Endothelial cell of umbilical vein (primary cell): ENCODE results near the gene TIGD7. TPM values are rescaled to one million over a fixed set of nuclear protein-coding genes. Genes with fewer than 3 reads are reported as not detected.

Experiments used
- BruUV-seq: library from RNA; stranded (reverse); fragments of 400-500 nt; replicated peaks from 2 replicates; lab custom pipeline; 2021; lab: Mats Ljungman, UMichigan
- CTCF ChIA-PET: fragments of 300-600, 350-600 bp; sonication (Branson Sonifier 250); formaldehyde crosslinking; loops from one replicate; lab custom pipeline; 2021; ENCODE audit warnings: antibody characterized with exemption, inconsistent platforms; lab: Charles Lee
- POLR2A ChIA-PET: fragments of 300-600, 350-600 bp; sonication (Branson Sonifier 250); formaldehyde crosslinking; loops from one replicate; lab custom pipeline; 2021; ENCODE audit warnings: antibody characterized with exemption, inconsistent platforms; lab: Charles Lee
- DNase-seq: peaks from one replicate; pipeline ENCODE4 v3.0.0-alpha.2; 2011; ENCODE audit warnings: low read depth, low spot score
- FAIRE-seq: peaks from 2 replicates; lab custom pipeline; 2011; peaks lifted over from hg19 to GRCh38; lab: Jason Lieb, UNC
- H2AFZ ChIP-seq: 2 replicates; pipeline ENCODE4 v1.6.0; 2012; ENCODE audit warnings: low read depth, low read length, control low read depth, inconsistent platforms
- H3K27ac ChIP-seq: 2 replicates; pipeline ENCODE4 v1.5.1; 2011; ENCODE audit warnings: low read depth, mild to moderate bottlenecking, control low read depth, low read length, moderate library complexity; ENCODE audit not compliant: insufficient read depth
- H3K27me3 ChIP-seq, 2 experiments: 2 replicates each; pipeline versions ENCODE4 v1.6.0 to v1.6.1; 2011; ENCODE audit warnings: low read length in 2 of 2, mixed read lengths in 1 of 2; ENCODE audit not compliant: control insufficient read depth in 2 of 2, insufficient read depth in 2 of 2
- H3K36me3 ChIP-seq, 2 experiments: 2 replicates in 1 of 2; 3 replicates in 1 of 2; pipeline ENCODE4 v1.5.1; 2011; ENCODE audit warnings: low read length in 2 of 2, mild to moderate bottlenecking in 1 of 2, moderate library complexity in 1 of 2; ENCODE audit not compliant: control insufficient read depth in 2 of 2, insufficient read depth in 2 of 2; ENCODE audit errors: extremely low read depth in 1 of 2
- H3K4me1 ChIP-seq: 3 replicates; pipeline ENCODE4 v1.5.1; 2011; ENCODE audit warnings: mild to moderate bottlenecking, low read length; ENCODE audit not compliant: control insufficient read depth, insufficient read depth; ENCODE audit errors: extremely low read depth
- H3K4me2 ChIP-seq: 2 replicates; pipeline ENCODE4 v1.6.1; 2011; ENCODE audit warnings: low read length, control low read depth, mixed read lengths; ENCODE audit not compliant: insufficient read depth
- H3K4me3 ChIP-seq, 3 experiments: fragments of 200-600 bp in 1 of 3; sonication (generic), shearing (Covaris generic) in 1 of 3; replicated peaks in 1 of 3; 2 replicates each; pipeline ENCODE4 v1.5.1; 2011 to 2016; ENCODE audit warnings: control low read depth in 3 of 3, low read length in 3 of 3, mild to moderate bottlenecking in 2 of 3, inconsistent platforms in 1 of 3, low read depth in 1 of 3, moderate library complexity in 1 of 3; ENCODE audit not compliant: insufficient read depth in 1 of 3
- H3K79me2 ChIP-seq: 2 replicates; pipeline ENCODE4 v1.6.0; 2012; ENCODE audit warnings: low read length, inconsistent platforms; ENCODE audit not compliant: control insufficient read depth, insufficient read depth
- H3K9ac ChIP-seq: replicated peaks from 2 replicates; pipeline ENCODE3; 2011; ENCODE audit warnings: low read length, control low read depth; ENCODE audit not compliant: insufficient read depth; ENCODE audit errors: extremely low read depth
- H3K9me1 ChIP-seq: replicated peaks from 3 replicates; pipeline ENCODE4 v1.6.0; 2011; ENCODE audit warnings: mild to moderate bottlenecking, low read length; ENCODE audit not compliant: control insufficient read depth, insufficient read depth; ENCODE audit errors: extremely low read depth
- H3K9me3 ChIP-seq: replicated peaks from 2 replicates; pipeline ENCODE4 v1.5.1; 2012; ENCODE audit warnings: low read length, inconsistent platforms; ENCODE audit not compliant: control insufficient read depth, insufficient read depth
- H4K20me1 ChIP-seq: replicated peaks from 2 replicates; pipeline ENCODE3; 2011; ENCODE audit warnings: mild to moderate bottlenecking, low read length; ENCODE audit not compliant: control insufficient read depth, insufficient read depth; ENCODE audit errors: extremely low read depth
- CTCF ChIP-seq, 2 donors: IDR thresholded peaks; 1 replicate in 1 of 2; 2 replicates in 1 of 2; pipeline ENCODE4 v1.5.1; 2011; ENCODE audit warnings: low read length in 2 of 2, mild to moderate bottlenecking in 2 of 2, moderate library complexity in 2 of 2, control low read depth in 1 of 2, inconsistent platforms in 1 of 2, low read depth in 1 of 2; ENCODE audit not compliant: insufficient read depth in 1 of 2; ENCODE audit errors: extremely low read depth in 1 of 2
- EZH2 ChIP-seq: IDR thresholded peaks from 2 replicates; pipeline ENCODE4 v1.6.1; 2012; ENCODE audit warnings: borderline replicate concordance, low read depth, mild to moderate bottlenecking, moderate library complexity, low read length, inconsistent platforms; ENCODE audit not compliant: severe bottlenecking
- FOS ChIP-seq: IDR thresholded peaks from 2 replicates; pipeline ENCODE4 v1.6.1; 2011; ENCODE audit warnings: mild to moderate bottlenecking, low read length, moderate library complexity, borderline replicate concordance; ENCODE audit not compliant: insufficient read depth
- GATA2 ChIP-seq: IDR thresholded peaks from 2 replicates; pipeline ENCODE4 v1.7.0; 2011; ENCODE audit warnings: low read depth, mild to moderate bottlenecking, moderate library complexity, mixed read lengths, low read length; ENCODE audit not compliant: insufficient read length, insufficient read depth
- JUN ChIP-seq: IDR thresholded peaks from 2 replicates; pipeline ENCODE4 v1.6.1; 2011; ENCODE audit warnings: borderline replicate concordance, low read depth; ENCODE audit not compliant: insufficient read length, insufficient read depth
- MAX ChIP-seq: IDR thresholded peaks from 2 replicates; pipeline ENCODE4 v1.6.1; 2011; ENCODE audit not compliant: insufficient read depth, insufficient read length
- MYC ChIP-seq: IDR thresholded peaks from one replicate; pipeline ENCODE4 v1.6.1; 2011; ENCODE audit warnings: mild to moderate bottlenecking, low read depth, low read length
- POLR2A ChIP-seq: IDR thresholded peaks from 2 replicates; pipeline ENCODE4 v1.6.1; 2012; ENCODE audit warnings: low read depth, mild to moderate bottlenecking, control low read depth, low read length
- POLR2AphosphoS5 ChIP-seq: IDR thresholded peaks from 2 replicates; pipeline ENCODE4 v1.6.1; 2012; ENCODE audit warnings: low read depth, mild to moderate bottlenecking, control low read depth, low read length, moderate library complexity; ENCODE audit not compliant: insufficient read depth
- dilution Hi-C: fragments of 300-500 bp; cut with MboI; formaldehyde crosslinking; loops from one replicate; pipeline ENCODE4 v1.15.0; 2019; ENCODE audit warnings: low sequenced_read_pairs; ENCODE audit not compliant: extremely low pct_ligation_motif_present
- intact Hi-C: fragments of 100-400 bp; cut with micrococcal nuclease; formaldehyde crosslinking; loops from one replicate; pipeline ENCODE4 v1.10.0; 2022
- polyA plus RNA-seq, 4 experiments: library from polyadenylated mRNA; depleted of rRNA in 3 of 4; stranded (reverse) in 3 of 4; unstranded in 1 of 4; fragments of >200 nt; gene quantifications; 2 replicates each; pipeline versions ENCODE4 v1.2.1 to v1.2.3, GENCODE V29; 2011 to 2012; ENCODE audit warnings: missing spikeins in 1 of 4
- total RNA-seq: library from RNA; stranded (reverse); gene quantifications from 2 replicates; pipeline ENCODE4 v1.2.3, GENCODE V29; 2021

TIGD7 gene
- total and polyA plus RNA-seq, 2 donors (not counting 3 experiments of a cell fraction or from before 2014, with no cell fraction given): 1.1 to 3.5 TPM

DNA sequence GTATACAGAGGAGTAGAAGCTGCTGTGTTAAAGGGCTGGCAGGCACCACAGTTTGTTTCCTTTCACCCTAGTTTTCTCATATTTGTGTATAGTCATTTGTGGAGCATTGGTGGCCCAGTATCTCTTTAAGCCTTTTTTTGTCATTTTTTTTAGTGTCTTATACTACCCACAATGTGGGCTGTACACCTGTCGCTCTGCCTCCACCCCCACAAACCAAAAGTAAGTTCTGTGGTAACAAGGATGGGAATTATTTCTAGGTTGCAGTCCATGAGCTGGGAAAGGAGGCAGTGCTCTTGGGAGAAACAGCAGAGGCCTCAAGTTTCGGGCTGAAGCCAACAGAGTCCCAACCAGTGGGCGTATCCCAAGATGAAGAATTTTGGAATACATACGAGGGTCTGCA lies 6.3 kb upstream of the TIGD7 start:
- ChIA-PET POLR2A (no interaction called here), CTCF (no interaction called here)
- dilution Hi-C loops: no loop called here
- no peak for DNase-seq
- BruUV-seq: no TSS peak
- TF ChIP-seq MAX (no peak), POLR2AphosphoS5 (no peak), GATA2 (no peak), POLR2A (no peak), EZH2 (no peak), CTCF (IDR thresholded peaks at IDR 0.05; ENCODE audit: extremely low read depth in 1 of 2, insufficient read depth in 1 of 2, low read depth in 1 of 2, low read length in 2 of 2) (no peak), FOS (no peak), JUN (no peak), MYC (no peak)
- Histone ChIP-seq H2AFZ (no peak overlapping the region), H3K4me3 (no peak overlapping the region), H3K79me2 (peaks cover 1% of the 10 kb centered on the region), H3K4me2 (no peak overlapping the region), H3K9me1 (no peaks in the 10 kb centered on the region), H3K4me1 (no peaks in the 10 kb centered on the region), H3K36me3 (peaks cover 14% of the 10 kb centered on the region in 2 experiments), H3K9ac (no peak overlapping the region), H3K9me3 (peaks cover 5% of the 10 kb centered on the region), H3K27ac (no peak overlapping the region), H3K27me3 (no peaks in the 10 kb centered on the region), H4K20me1 (no peaks in the 10 kb centered on the region)
- intact Hi-C loops: no loop called here
- no peak for FAIRE-seq
